B cell (primary cell): Measurements from ENCODE around the gene ANKS1B. TPM values are rescaled to one million over a fixed set of nuclear protein-coding genes. Genes with fewer than 3 reads are reported as not detected.

Source experiments
- ATAC-seq: fragments of 200-7000 bp; cut with Tn5 transposase; one replicate; pipeline ENCODE4 v1.10.0; 2021; ENCODE audit warnings: low read depth, mild to moderate bottlenecking, moderate number of reproducible peaks, moderate library complexity
- CTCF ChIA-PET: fragments of 350-600 bp; sonication (Branson Sonifier 250); formaldehyde crosslinking; loops from one replicate; lab custom pipeline; 2021; ENCODE audit warnings: antibody characterized with exemption, inconsistent platforms; lab: Charles Lee
- POLR2A ChIA-PET: fragments of 350-600 bp; sonication (Branson Sonifier 250); formaldehyde crosslinking; loops from one replicate; lab custom pipeline; 2021; ENCODE audit warnings: antibody characterized with exemption; lab: Charles Lee
- DNase-seq: peaks from one replicate; pipeline ENCODE4 v3.0.0; 2013
- H2AFZ ChIP-seq: 2 replicates; pipeline ENCODE4 v1.6.1; 2012; ENCODE audit warnings: mild to moderate bottlenecking, low read depth, low read length; ENCODE audit not compliant: insufficient read depth, poor library complexity, severe bottlenecking
- H3K27ac ChIP-seq, 2 donors: 1 replicate in 1 of 2; 2 replicates in 1 of 2; pipeline ENCODE4 v1.5.1; 2012 to 2013; ENCODE audit warnings: low read length in 2 of 2, mild to moderate bottlenecking in 2 of 2, moderate library complexity in 1 of 2
- H3K27me3 ChIP-seq, 4 experiments: fragments of 200-600 bp in 1 of 4; sonication (generic) in 1 of 4; replicated peaks in 1 of 4; 1 replicate in 2 of 4; 2 replicates in 2 of 4; pipeline versions ENCODE4 v1.6.1 to v1.7.0; 2013 to 2016; ENCODE audit warnings: low read length in 3 of 4, mild to moderate bottlenecking in 2 of 4, mixed read lengths in 1 of 4, moderate library complexity in 1 of 4; ENCODE audit not compliant: insufficient read depth in 4 of 4, control insufficient read depth in 3 of 4; ENCODE audit errors: control extremely low read depth in 1 of 4
- H3K36me3 ChIP-seq, 2 experiments: replicated peaks in 1 of 2; 1 replicate in 1 of 2; 2 replicates in 1 of 2; pipeline versions ENCODE4 v1.6.1 to v1.7.1; 2013; ENCODE audit warnings: low read length in 1 of 2; ENCODE audit not compliant: insufficient read depth in 2 of 2, control insufficient read depth in 1 of 2; ENCODE audit errors: control extremely low read depth in 1 of 2, extremely low read depth in 1 of 2
- H3K4me1 ChIP-seq, 2 donors: fragments of 200-600 bp in 1 of 2; sonication (generic) in 1 of 2; 1 replicate in 1 of 2; 2 replicates in 1 of 2; pipeline versions ENCODE4 v1.5.1 to v1.6.1; 2013 to 2017; ENCODE audit warnings: low read length in 2 of 2; ENCODE audit not compliant: control insufficient read depth in 2 of 2, insufficient read depth in 2 of 2
- H3K4me2 ChIP-seq: replicated peaks from 2 replicates; pipeline ENCODE3; 2012; ENCODE audit warnings: mild to moderate bottlenecking, low read depth, low read length; ENCODE audit not compliant: poor library complexity, severe bottlenecking
- H3K4me3 ChIP-seq, 5 experiments: fragments of 200-600 bp in 1 of 5; sonication (generic) in 1 of 5; 1 replicate in 3 of 5; 2 replicates in 2 of 5; pipeline versions ENCODE4 v1.5.1 to v1.7.0; 2011 to 2016; ENCODE audit warnings: low read length in 4 of 5, mild to moderate bottlenecking in 4 of 5, low read depth in 2 of 5, control low read depth in 1 of 5, moderate library complexity in 1 of 5; ENCODE audit not compliant: insufficient read depth in 1 of 5; ENCODE audit errors: control extremely low read depth in 1 of 5, extremely low read depth in 1 of 5
- H3K79me2 ChIP-seq: fragments of 200-600 bp; sonication (generic); one replicate; pipeline ENCODE4 v1.6.0; 2016; ENCODE audit warnings: low read length; ENCODE audit not compliant: control insufficient read depth, insufficient read depth
- H3K9ac ChIP-seq: fragments of 200-600 bp; sonication (generic); 2 replicates; pipeline ENCODE4 v1.6.1; 2017; ENCODE audit warnings: mild to moderate bottlenecking, low read length, moderate library complexity
- H3K9me3 ChIP-seq, 3 donors: one replicate each; pipeline versions ENCODE4 v1.6.1 to v1.7.1; 2013; ENCODE audit warnings: low read length in 2 of 3; ENCODE audit not compliant: control insufficient read depth in 2 of 3, insufficient read depth in 1 of 3; ENCODE audit errors: control extremely low read depth in 1 of 3
- H4K20me1 ChIP-seq: 2 replicates; pipeline ENCODE4 v1.6.0; 2012; ENCODE audit warnings: mild to moderate bottlenecking, low read length; ENCODE audit not compliant: insufficient read depth, control insufficient read depth, poor library complexity, severe bottlenecking
- H3K27ac Mint-ChIP-seq: one replicate; pipeline ENCODE4 v1.8.0; 2021; ENCODE audit warnings: mixed read lengths
- H3K27me3 Mint-ChIP-seq: one replicate; pipeline ENCODE4 v1.8.0; 2021; ENCODE audit warnings: mixed read lengths
- H3K4me1 Mint-ChIP-seq: one replicate; pipeline ENCODE4 v1.8.0; 2021; ENCODE audit warnings: mixed read lengths
- H3K4me3 Mint-ChIP-seq: one replicate; pipeline ENCODE4 v1.8.0; 2021; ENCODE audit warnings: mixed read lengths
- H3K9me3 Mint-ChIP-seq: one replicate; pipeline ENCODE4 v1.8.0; 2022; ENCODE audit warnings: mixed read lengths; ENCODE audit not compliant: insufficient read depth
- CTCF ChIP-seq: fragments of 200-600 bp; IDR thresholded peaks from one replicate; pipeline ENCODE4 v1.8.0; 2022; ENCODE audit warnings: antibody characterized with exemption, mild to moderate bottlenecking
- EZH2 ChIP-seq: IDR thresholded peaks from 2 replicates; pipeline ENCODE4 v1.6.1; 2012; ENCODE audit warnings: borderline replicate concordance, low read depth, mild to moderate bottlenecking, moderate library complexity, low read length; ENCODE audit not compliant: insufficient read depth, poor library complexity, severe bottlenecking
- WGBS: methylation state at CpG from one replicate; pipeline ENCODE4 v1.1.5; 2013; ENCODE audit warnings: missing lambda C conversion rate; ENCODE audit not compliant: insufficient coverage; 5-methylcytosine and 5-hydroxymethylcytosine counted together
- intact Hi-C: fragments of 100-400 bp; cut with micrococcal nuclease; formaldehyde crosslinking; loops from one replicate; pipeline ENCODE4 v1.10.0; 2022
- polyA plus RNA-seq: library from polyadenylated mRNA; depleted of rRNA; stranded (reverse); fragments of >200 nt; gene quantifications from 2 replicates; pipeline ENCODE4 v1.2.3, GENCODE V29; 2012
- total RNA-seq, 2 donors: library from RNA; stranded (reverse); fragments of 120-200 nt in 1 of 2; gene quantifications; 1 replicate in 1 of 2; 2 replicates in 1 of 2; pipeline versions ENCODE4 v1.2.3 to v1.2.4, GENCODE V29; 2013 to 2022

The ANKS1B gene
- total and polyA plus RNA-seq, 2 donors (not counting 1 experiment from before 2014, with no cell fraction given), result not detected

DNA sequence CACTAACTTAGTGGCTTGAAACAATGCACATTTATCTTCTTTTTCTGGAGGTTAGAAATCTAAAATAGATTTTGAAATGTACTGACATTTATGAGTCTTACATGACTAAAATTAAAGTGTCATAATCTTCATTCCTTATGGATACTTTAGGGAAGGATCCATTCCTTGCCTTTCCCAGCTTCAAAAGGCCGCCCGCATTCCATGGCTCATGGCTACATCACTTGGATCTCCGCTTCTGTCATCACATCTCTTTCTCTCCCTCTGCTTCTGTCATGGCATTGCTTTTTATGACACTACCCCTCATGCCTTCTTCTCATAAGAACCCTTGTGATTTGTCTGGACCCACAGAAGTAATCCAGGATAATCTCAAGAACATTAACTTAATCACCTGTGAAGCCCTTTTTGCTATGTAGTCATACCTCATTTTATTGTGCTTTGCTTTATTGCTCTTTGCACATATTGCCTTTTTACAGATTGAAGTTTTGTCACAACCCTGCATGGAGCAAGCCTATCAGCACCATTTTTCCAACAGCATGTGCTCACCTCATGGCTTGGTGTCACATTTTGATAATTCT, 270.7 kb downstream of the ANKS1B start:
- Histone ChIP-seq H3K27ac (no peak overlapping the region), H2AFZ (no peak overlapping the region), H3K9me3 (no peaks in the 10 kb centered on the region), H3K4me2 (no peak overlapping the region), H3K9ac (no peak overlapping the region), H3K4me3 (no peak overlapping the region), H3K79me2 (no peaks in the 10 kb centered on the region), H4K20me1 (no peaks in the 10 kb centered on the region), H3K36me3 (no peaks in the 10 kb centered on the region), H3K27me3 (no peaks in the 10 kb centered on the region), H3K4me1 (no peaks in the 10 kb centered on the region)
- Mint-ChIP-seq H3K4me1 (no peaks in the 10 kb centered on the region), H3K4me3 (no peak overlapping the region), H3K9me3 (no peaks in the 10 kb centered on the region), H3K27ac (no peak overlapping the region), H3K27me3 (no peaks in the 10 kb centered on the region)
- ChIA-PET CTCF (no interaction called here), POLR2A (no interaction called here)
- no peak for DNase-seq
- TF ChIP-seq EZH2, result no peak
- no peak for TF ChIP-seq CTCF
- intact Hi-C loops, result no loop called here
- WGBS, result 74% methylated on average over 3 of the region's 3 CpGs
- no peak for ATAC-seq

- Mint-ChIP-seq H3K4me1 (no peaks in the 10 kb centered on the region), H3K4me3 (no peak overlapping the region), H3K27me3 (no peaks in the 10 kb centered on the region), H3K27ac (no peak overlapping the region), H3K9me3 (no peaks in the 10 kb centered on the region)
- intact Hi-C loops, result no loop called here
- no peak overlapping the region for H2AFZ ChIP-seq
- no peak overlapping the region for H3K4me3 ChIP-seq
- no peaks in the 10 kb centered on the region for H3K79me2 ChIP-seq
- DNase-seq (no peak), ATAC-seq (no peak)
- H3K9ac ChIP-seq, result no peak overlapping the region
- H3K27me3 ChIP-seq, result no peaks in the 10 kb centered on the region
- POLR2A ChIA-PET, result no interaction called here
- H3K36me3 ChIP-seq, result no peaks in the 10 kb centered on the region
- TF ChIP-seq CTCF, result no peak
- TF ChIP-seq EZH2, result no peak
- H3K4me1 ChIP-seq, result no peaks in the 10 kb centered on the region
- CTCF ChIA-PET, result no interaction called here
- H3K4me2 ChIP-seq, result no peak overlapping the region
- H3K9me3 ChIP-seq, result no peaks in the 10 kb centered on the region
- no peak overlapping the region for H3K27ac ChIP-seq
- no peaks in the 10 kb centered on the region for H4K20me1 ChIP-seq
Measured at GRCh38 chr12:99712281-99712680, 272.5 kb downstream of the ANKS1B start.
